SHP77 (cell line): ENCODE data around the gene ADGRB3.
"Not testable (repeated sequence)": the region's sequence is repeated elsewhere in the genome, so short reads cannot be mapped to it uniquely, and the experiment has no call there.

Experiments
- DNase-seq, 2 experiments: peaks; one replicate each; lab custom pipeline; 2025; lab: John Stamatoyannopoulos, UW

The ADGRB3 gene

DNA sequence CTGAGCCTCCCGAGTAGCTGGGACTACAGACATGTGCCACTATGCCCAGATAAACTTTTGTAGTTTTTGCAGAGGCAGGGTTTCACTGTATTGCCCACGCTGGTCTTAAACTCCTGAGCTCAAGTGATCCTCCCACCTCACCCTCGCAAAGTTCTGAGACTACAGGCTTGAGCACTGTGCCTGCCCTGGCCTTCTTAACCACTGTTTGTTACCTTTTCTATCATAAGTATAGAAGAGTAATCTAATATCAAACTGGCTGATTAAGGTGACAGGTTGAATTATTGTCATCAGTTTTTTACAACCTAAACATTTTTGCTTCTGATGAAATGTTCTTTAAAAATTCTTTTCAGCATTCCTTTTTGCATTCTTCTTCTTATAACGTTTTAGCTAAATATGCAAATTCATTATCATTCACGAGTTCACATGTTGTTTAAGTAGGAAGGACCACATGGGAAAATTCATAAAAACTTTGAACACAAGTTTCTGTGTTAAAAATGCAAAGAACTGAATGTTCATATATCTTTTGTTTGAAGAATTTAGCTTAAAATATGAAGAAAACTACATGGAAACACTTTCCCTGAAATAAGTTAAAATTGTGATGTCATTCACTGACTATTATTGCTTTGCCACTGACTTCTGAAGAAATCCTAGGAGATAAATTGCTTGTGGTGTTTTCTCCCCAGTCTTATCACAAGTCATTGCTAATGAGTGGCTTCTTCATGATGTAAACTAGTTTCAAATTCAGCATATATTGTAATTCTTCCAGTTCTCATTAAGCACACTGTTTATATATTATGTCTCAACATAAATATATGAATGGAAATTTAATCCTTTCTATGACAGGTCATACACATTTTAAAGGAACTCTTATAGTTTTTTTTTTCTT lies 106.7 kb downstream of the ADGRB3 start:
- DNase-seq = no peak

DNA sequence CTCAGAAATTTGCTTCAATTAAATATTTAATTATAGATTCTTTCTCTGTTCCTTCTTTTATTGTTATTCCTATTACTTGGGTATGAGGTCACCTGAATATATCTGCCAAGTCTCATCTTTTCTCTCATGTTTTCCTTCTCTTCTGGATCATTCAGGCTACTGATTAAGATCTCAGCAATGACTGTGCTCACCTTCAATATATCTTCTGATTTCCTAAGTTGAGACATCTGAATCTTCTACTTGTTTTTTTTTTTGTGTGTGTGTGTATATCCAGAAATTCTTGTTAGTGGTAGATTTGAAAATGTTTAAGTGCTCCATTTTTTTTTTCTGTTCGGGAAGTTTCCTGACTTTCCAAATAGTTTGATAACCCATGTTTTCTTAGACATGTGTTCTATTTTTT lies 108.0 kb downstream of the ADGRB3 start:
- DNase-seq = no peak

DNA sequence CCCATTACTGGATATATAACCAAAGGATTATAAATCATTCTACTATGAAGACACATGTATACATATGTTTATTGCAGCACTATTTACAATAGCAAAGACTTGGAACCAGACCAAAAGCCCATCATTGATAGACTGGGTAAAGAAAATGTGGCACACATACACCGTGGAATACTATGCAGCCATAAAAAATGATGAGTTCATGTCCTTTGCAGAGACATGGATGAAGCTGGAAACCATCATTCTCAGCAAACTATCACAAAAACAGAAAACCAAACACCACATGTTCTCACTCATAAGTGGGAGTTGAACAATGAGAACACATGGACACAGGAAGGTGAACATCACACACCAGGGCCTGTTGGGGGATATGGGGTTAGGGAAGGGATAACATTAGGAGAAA lies 109.3 kb downstream of the ADGRB3 start:
- not testable (repeated sequence) for DNase-seq

DNA sequence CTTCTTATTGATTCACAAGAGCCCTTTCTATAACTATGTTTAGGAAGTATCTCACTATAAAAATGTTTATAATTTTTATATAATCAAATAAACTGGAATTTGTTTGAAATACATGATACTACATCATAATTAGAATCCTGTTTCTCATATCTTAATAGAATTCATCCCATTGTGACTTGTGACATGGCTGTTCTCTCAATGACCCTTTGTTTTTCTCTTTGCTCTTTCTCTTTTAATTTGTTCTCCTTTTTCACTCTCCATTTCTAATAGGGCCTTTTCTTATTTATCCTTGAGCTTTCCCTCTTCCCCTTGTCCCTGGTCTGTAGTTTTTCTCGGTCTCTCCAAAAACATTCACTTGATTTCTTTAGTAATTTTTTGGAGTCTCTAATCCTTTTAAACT lies 111.3 kb downstream of the ADGRB3 start:
- no peak for DNase-seq

DNA sequence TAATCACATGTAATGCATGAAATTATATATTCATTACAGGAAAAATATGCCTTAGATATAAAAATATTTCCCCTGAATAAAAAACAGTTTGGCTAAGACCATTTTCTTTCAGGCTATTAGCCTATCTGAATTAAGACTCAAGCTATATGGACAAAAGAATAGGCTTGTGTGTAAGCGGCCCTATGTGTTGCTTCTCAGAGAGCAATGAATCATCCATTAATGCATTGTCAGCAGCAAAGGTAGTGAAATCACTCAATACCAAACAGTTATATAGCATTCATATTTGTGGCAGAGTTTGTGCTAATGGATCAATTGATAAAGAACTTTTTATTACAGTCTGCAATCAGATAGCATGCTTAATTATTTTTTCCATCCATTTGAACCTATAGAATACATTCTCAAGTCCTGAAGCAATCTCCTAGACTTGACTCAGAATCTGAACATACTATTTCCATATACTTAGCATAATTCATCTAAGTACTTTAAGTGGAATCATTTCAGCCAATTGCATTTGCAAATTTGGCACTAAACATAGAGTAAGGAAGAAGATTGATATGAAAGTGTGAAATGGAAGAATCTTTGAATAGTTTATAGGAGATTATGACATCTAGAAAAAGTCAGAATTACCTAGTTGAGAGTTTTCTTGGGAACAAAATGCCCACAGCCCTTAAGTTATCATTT lies 112.2 kb downstream of the ADGRB3 start:
- no peak for DNase-seq

DNA sequence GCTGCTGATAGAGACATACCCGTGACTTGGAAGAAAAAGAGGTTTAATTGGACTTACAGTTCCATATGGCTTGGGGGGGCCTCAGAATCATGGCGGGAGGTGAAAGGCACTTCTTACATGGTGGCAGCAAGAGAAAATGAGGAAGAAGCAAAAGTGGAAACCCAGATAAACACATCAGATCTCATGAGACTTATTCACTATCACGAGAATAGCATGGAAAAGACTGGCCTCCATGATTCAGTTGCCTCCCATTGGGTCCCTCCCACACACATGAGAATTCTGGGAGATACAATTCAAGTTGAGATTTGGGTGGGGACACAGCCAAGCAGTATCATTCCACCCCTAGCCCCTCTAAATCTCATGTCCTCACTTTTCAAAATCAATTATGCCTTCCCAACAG lies 112.8 kb downstream of the ADGRB3 start:
- not testable (repeated sequence) for DNase-seq

DNA sequence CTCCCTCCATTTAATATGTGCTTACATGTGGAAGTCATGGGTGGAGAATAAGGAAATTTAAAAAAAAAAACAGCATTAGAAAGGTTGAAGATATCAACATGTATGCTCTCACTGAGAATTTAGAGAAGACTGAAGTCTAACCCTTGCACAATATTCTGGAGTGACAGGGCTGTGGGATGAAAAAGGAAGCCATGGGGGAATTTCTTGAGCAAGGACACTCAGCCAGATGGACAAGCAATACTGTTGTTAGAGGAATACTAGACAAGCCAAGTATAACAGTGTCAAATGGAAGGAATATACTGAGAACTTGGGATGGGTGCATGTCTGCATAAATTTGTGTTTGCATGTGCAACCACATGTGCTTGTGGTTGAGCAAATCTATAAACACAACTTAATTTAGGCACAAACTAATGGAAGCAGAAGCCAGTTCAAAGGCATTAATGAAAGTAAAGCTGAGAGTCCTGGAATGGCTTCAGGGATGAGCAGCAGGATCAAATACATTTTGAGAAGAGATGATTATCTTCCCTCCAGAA lies 119.7 kb downstream of the ADGRB3 start:
- no peak for DNase-seq

DNA sequence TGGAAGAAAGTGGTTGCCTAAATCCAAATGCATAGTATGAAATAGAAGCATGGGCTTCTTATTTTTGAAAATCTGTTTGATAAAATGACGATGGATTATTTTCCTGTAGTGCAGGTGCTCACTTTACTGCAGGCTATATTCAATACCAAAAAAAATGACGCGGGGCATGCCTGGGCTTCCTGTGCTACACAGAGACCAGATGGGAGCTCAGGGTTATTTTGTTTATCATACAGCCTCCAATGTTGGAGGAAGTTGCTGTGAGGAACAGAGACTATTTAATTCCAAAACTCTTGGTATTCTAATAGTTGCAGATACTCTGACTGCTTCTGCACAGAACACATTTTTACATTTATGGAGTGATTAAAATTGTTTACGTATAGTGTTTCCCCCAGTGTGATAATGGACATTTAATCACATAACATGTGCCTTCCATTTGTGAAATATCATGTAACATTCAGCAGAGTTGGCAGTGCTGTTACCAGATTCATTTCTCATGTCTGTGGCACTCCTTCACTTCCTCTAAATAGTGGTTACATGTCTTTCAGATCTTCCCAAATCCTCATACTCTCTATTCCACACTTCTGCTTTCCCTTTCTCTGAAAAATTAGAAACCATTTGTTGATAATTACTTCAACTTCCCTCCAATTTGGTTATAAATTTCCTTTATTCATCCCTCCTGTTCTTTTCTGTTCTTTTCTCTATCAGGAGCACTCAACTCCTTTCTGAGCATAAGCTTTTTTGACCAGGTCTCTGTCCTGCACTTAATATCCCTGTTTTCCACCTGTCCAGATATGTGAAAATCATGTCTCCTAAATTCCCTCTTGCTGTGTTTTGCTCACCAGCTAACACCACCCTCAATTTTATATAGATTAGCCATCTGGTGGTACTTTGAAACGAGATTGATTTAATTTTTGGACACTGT lies 121.6 kb downstream of the ADGRB3 start:
- DNase-seq = no peak

DNA sequence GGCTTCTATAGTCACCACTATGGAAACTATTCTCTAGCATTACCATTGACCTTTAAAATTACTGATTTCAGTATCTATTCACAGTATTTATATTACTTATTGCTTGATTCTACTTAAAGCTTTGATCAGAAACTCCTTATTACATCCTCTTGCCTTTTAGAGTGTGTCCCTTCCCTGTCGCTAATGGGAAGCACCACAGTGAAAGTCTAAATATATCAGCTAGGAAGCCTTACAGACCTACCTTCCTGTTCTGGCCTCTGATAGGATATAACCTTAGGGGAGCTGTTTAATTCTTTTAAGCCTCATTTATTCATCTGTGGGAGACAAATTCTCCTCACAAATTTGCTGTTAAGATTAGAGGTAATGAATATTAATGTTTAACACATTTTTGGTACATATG lies 122.7 kb downstream of the ADGRB3 start:
- no peak for DNase-seq

DNA sequence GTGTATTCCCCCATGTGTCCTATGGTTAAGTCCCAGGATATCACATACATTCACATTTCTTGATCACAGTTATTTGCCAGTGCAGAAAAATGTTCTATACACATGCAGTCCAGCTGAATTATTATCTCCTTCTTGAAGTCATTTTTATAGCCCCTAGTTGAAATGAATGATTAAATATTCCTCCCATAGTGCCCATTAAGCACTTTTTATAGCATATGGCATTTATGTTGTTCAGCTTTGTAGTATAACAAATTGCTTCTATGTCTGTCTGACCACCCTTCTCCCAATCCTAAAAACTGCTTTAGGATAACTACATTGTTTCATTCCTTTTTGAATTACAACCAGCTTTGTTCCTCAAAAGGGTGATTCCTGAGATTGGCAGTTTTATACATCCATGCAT lies 123.5 kb downstream of the ADGRB3 start:
- DNase-seq = no peak

DNA sequence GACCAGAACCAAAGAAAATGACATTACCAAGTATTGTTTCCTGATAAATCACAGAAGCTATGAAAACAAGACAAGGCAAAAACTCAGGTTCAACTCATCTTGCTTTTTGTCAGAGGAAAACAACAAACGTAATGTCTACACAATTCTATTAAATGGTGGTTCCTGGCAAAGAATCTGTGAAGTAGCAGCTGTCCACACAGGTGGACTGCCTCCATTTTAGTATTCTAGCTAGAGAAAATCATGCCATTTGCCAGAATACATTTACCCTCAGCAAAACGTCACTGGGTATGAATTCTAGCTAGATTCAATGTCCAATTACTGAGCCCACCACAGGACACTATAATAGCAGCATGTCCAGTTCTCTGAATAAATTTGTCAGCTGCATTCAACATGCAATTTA lies 125.4 kb downstream of the ADGRB3 start:
- DNase-seq = peak in 1 of 2 experiments; percentile 15

DNA sequence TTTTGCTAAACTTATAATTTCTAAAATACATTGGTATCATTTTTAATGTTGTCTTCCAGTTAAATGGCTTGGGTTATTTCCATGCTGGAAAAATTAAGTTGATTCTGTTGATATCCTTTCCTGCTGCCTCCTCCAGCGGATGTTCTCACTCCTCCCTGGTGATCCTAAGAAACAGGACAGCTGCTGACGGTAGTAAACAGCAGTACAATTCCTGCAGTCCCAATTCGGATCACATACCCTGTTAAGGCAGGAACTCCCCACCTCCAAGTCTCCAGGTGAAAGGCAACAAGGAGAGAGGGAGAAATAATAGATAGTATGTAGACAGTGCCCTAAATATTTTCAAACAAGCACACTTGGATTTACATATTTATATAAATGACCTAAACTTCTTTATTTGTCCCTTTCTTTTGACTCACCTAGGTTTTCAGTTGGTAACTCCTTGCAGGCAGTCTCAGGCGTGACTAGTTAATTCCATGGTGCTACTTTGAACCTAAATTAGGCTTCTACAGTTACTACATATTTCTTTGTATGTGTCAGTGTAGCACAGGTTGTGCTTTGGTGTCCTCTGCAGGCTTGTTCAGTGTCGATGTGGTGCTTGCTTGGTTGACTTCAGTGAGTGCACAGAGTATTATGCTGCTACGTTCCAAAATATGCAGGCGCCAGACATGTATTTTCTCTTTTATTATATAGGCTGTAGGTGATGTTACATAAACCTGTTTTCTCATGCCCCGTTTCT lies 126.0 kb downstream of the ADGRB3 start:
- DNase-seq = peak in 1 of 2 experiments; percentile 22

DNA sequence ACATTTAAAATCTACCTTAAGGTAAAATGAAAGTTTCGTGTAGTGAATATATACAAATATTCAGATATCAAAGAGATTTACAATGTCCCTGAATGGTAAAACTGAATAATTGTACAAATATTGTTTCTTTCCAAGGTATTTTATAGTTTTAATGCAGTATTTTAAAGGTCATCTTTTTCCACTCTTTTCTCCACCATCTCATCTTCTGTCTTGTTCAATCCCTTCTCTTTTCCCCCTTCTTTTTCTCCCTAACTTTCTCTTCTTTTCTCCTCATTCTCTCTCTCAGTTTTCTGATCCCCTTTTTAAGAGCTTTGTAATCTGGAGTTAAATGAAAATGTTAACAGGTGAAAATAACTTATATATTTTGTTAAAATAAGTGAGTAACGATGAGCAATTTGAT lies 126.9 kb downstream of the ADGRB3 start:
- DNase-seq = no peak

DNA sequence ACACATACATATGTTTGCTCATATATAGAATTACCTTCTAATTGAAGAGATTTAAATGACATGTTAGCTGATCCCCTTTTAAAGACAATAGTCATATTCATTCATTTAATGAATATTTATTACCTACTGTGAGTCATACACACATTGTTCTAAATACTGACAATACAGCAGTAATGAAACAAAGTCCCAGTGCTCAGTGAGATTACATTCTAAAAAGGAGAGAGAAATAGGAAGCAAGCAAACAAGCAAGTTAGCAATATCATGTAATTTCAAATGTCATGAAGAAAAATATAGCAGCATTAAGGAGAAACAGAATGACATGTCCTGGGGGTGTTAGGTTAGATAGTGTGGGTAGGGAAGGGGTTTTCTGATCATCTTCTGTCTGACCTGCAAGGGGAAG lies 136.3 kb downstream of the ADGRB3 start:
- DNase-seq = no peak

DNA sequence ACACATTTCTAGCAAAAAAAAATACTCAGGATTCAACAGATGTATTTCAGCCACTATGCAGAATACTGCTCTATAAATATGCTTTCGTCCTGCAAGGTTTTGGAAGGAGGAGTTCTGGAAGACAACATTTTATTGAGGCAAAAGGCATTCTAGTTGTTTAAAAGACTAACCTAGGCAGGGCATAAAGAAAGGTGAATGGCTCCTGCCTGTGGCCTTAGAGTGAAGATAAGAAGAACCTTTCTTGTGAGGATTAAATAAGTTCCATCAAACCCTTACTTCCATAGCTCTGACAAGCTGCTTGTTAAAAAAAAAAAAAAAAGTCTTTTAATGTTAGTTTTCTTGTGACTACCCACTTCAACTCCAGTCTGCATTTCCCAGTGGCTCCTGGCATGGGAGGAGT lies 139.8 kb downstream of the ADGRB3 start:
- DNase-seq = no peak

DNA sequence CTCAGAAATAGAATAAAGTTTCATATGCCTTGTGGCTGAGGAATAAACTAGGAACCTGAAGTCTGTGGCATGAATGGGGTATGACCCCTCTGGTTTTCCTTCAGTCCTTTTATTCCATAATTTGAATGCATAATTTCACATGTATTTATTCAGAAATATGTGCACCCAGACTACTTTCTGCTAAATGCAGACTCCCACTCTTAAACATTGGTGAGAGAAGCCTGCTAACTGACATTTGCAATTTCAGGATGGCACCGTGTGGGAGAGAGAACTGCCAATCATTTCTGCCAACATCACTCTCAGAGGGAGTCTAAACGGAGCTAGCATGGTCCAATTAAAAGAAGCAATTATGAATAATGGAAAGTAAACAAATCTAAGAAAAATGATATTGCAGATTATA lies 141.3 kb downstream of the ADGRB3 start:
- DNase-seq = no peak

DNA sequence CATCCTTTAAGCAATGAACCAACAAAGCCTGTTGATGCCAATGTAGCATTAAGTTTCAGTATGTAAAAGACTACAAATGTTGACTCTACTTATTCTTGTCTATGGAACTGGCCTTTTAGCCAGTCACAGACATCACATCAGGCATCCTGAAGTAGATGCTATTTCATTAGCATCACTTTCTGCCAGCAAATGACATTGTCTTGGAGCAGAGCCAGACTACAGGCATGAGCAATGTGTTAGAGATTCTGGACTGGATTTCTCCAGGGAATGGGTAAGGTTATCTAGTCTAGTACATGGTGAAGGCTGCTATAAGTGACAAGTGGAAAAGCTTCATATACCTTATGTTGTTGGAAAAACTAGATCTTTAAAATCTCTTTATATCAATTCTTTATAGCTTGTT lies 142.9 kb downstream of the ADGRB3 start:
- DNase-seq = peak; percentile 37 to 63

DNA sequence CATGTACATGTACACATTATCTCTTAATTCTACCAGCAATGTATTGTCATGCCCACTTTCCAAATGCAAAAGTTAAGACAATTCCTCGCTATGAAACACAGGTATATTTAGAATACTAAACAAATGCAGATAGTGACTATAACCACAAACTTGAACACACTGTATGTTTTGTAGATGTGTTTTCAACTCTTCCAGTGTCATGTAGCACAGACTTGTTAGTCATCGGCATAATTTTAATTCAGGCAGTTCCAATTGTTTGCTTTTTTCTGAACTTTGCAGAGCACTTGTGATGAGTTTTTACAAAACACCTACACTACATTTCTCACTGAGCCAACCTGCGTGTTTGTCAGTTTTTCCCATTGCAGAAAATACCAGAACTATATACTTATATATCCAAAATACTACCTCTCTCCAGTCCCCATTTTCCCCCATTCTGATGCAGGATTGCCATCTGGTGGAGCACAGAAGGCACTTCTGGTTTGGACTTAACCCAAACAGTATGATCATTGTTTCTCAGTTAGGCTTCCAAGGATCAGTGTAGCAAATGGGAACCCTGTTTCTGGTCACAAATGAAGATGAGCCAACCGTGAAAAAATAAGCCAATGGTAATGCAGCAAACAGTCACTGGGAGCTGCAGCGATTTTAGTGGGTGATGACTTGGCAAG lies 143.4 kb downstream of the ADGRB3 start:
- DNase-seq = peak; percentile 30 to 43

DNA sequence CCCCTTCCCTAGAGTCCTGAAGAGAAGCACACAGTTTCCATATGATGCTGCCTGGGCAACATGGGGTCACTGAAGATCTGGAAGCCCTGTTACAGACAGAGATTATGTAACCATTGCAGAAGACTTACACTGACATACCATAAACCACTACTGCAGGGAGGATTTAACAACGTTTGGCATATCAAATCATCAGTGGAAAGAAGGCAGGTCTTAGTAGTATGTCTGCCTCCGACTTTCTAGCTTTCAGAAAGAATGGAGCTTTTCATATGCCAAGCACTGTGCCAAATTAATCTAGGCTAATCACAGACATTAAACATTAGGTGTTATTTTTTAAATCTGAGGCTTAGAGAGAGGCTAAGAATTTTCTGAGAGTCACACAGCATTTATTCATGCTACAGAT lies 144.3 kb downstream of the ADGRB3 start:
- no peak for DNase-seq

DNA sequence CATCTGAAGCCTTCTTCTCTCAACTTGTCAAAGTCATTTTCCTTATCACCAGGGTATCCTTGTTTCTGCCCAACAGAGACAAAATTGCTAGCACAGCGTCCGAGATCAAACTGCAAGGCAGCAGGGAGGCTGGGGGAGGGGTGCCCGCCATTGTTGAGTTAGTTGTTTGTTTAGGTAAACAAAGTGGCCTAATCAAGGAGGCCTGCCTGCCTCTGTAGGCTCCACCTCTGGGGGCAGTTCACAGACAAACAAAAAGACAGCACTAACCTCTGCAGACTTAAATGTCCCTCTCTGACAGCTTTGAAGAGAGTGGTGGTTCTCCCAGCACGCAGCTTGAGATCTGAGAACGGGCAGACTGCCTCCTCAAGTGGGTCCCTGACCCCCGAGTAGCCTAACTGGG lies 155.0 kb downstream of the ADGRB3 start:
- not testable (repeated sequence) for DNase-seq

DNA sequence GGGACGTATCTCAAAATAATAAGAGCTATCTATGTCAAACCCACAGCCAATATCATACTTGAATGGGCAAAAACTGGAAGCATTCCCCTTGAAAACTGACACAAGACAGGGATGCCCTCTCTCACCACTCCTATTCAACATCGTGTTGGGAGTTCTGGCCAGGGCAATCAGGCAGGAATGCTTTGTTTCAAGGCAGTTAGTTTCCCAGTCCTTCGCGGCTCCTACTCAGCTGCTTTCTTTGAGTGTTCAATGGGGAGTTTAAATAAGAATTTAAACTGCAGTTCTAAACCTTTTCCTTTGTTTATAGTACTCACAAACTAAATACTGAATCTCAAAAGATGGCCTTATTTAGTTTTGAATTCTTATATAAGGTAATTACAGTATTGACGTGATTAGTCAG lies 179.9 kb downstream of the ADGRB3 start:
- DNase-seq = not testable (repeated sequence)
